Fibroblast of mammary gland (primary cell): ENCODE data around the gene TMEM45A.
"Not testable (repeated sequence)": the region's sequence is repeated elsewhere in the genome, so short reads cannot be mapped to it uniquely, and the experiment has no call there.

ENCODE experiments used
- DNase-seq: peaks from one replicate; pipeline ENCODE4 v3.0.0-alpha.2; 2010; ENCODE audit warnings: low read depth
- H3K4me3 ChIP-seq: 2 replicates; pipeline ENCODE4 v1.5.1; 2011; ENCODE audit warnings: low read depth, mild to moderate bottlenecking, low read length, moderate library complexity; ENCODE audit not compliant: control insufficient read depth
- TF ChIP-seq, protein P1 (sequence below): conservative IDR thresholded peaks from 2 replicates; pipeline ENCODE4 v1.5.1; 2011; ENCODE audit warnings: low read depth, low read length, inconsistent platforms; ENCODE audit not compliant: control insufficient read depth, insufficient read depth

TMEM45A gene

DNA sequence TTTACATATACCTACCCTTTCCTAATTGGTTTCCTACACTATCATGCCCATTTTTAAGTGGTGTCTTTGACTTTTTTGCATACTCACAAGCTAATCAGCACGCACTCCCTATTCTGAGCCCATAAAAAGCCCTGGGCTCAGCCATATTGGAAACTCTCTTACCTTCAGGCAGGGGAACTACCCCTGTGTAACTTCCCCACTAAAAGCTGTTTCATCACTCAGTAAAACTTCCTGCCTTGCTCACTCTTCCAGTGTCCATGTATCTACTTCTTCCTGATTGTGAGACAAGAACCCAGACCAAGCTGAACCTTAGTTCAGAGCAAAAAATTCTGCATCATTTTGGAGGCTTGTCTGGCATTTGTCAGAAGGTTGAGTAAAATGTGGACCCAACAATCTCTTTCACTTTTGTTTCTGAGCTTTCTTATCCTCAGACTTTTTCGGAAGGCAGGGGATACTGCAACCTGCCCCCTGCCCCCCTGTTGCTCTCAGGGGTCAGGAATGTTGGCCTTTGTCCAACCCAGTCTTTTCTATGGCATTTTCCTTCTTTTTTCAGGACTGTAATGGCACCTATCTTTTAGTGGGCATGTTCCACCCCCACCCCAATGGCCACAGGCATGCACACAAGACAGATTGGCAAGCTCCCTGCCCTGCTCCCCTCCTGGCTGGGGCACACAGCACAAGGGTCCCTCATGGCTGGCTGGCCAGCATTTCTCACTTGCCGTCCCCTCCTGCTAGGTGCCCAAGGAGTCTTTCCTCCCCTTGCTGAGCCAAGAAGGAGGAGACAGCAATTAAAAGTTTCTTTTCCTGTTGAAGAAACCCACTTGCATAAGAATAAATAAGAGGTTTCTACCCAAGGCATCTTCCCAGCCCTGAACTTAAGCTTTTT is 26.3 kb upstream of the TMEM45A start:
- DNase-seq = no peak
- H3K4me3 ChIP-seq = no peak overlapping the region
- TF ChIP-seq, protein P1, sequence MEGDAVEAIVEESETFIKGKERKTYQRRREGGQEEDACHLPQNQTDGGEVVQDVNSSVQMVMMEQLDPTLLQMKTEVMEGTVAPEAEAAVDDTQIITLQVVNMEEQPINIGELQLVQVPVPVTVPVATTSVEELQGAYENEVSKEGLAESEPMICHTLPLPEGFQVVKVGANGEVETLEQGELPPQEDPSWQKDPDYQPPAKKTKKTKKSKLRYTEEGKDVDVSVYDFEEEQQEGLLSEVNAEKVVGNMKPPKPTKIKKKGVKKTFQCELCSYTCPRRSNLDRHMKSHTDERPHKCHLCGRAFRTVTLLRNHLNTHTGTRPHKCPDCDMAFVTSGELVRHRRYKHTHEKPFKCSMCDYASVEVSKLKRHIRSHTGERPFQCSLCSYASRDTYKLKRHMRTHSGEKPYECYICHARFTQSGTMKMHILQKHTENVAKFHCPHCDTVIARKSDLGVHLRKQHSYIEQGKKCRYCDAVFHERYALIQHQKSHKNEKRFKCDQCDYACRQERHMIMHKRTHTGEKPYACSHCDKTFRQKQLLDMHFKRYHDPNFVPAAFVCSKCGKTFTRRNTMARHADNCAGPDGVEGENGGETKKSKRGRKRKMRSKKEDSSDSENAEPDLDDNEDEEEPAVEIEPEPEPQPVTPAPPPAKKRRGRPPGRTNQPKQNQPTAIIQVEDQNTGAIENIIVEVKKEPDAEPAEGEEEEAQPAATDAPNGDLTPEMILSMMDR = no peak

DNA sequence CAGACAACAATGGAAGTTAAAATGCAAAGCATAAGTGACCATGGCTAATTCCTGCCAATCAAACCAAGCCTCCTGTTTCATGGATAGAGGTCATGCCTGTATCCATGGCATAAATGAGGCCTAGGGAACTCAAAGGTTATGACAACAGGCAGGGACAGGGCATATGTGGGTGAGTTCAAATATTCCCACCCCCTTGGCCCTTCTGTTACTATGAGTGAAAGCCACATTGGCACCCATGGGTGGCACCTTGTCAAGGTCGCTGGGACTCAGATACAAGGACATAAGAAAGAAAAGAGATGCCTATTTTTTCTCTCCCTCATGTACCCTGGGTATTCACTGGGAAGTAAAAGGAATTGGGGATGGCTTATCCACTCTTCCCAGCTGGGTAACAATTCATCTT is 25.3 kb upstream of the TMEM45A start:
- H3K4me3 ChIP-seq = no peak overlapping the region
- TF ChIP-seq, protein P1 = no peak
- DNase-seq = no peak

DNA sequence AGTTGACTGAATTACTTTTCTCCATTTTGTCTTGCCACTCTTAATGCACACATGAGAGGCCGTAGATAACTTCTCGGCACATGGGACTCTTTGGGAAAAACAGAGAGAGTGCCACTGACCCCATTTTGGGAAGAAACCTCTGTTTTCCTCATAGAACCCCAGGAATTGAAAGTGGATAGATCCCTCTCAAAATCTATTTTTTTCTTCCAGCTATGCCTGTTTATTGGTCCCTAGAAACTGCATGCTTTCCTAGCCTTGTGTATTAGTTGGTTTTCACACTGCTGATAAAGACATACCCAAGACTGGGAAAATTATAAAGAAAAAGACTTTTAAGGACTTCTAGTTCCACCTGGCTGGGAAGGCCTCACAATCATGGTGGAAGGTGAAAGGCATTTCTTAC is 23.7 kb upstream of the TMEM45A start:
- DNase-seq = no peak
- H3K4me3 ChIP-seq = no peak overlapping the region
- TF ChIP-seq, protein P1 = no peak

DNA sequence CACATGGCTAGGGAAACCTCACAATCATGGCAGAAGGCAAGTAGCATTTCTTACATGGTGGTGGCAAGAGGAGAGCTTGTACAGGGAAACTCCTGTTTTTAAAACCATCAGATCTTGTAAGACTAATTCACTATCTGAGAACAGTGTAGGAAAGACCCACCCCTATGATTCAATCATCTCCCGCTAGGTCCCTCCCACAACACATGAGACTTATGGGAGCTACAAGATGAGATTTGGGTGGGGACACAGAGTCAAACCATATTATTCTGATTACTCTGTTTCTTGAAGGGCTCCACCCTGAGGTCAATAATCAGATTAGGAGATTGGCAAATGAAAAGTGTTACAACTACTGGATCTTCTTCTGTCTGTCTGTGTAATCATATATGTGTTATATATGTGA is 21.5 kb upstream of the TMEM45A start:
- no peak for DNase-seq
- TF ChIP-seq, protein P1 = no peak
- H3K4me3 ChIP-seq = no peak overlapping the region

DNA sequence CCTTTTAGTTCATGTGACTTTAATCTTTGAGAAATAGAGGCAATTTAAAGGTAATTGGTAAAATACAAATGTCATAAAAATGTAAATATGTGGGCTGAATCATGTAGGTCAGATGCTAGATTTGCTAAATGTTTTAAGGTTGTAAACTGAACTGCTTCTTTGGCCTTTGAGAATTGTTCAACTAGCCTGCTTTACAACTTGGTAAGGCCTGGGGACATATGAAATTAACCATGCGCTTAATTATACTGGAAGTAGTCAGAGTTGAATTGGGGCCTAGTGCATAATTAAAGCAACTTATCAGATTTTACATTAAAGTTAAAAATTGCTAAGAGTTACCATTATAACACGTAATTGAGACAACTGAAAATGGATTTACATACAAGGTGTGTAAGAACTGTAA is 21.0 kb upstream of the TMEM45A start:
- no peak for DNase-seq
- TF ChIP-seq, protein P1 = no peak
- H3K4me3 ChIP-seq = no peak overlapping the region

DNA sequence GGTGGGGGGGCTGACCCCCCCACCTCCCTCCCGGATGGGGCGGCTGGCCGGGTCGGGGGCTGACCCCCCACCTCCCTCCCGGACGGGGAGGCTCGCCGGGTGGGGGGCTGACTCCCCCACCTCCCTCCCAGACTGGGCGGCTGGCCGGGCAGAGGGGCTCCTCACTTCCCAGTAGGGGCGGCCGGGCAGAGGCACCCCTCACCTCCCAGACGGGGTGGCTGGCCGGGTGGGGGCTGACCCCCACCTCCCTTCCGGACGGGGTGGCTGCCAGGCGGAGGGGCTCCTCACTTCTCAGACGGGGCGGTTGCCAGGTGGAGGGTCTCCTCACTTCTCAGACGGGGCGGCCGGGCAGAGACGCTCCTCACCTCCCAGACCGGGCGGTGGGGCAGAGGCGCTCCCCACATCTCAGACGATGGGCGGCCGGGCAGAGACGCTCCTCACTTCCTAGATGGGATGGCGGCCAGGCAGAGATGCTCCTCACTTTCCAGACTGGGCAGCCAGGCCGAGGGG is 14.5 kb upstream of the TMEM45A start:
- not testable (repeated sequence) for H3K4me3 ChIP-seq, DNase-seq

DNA sequence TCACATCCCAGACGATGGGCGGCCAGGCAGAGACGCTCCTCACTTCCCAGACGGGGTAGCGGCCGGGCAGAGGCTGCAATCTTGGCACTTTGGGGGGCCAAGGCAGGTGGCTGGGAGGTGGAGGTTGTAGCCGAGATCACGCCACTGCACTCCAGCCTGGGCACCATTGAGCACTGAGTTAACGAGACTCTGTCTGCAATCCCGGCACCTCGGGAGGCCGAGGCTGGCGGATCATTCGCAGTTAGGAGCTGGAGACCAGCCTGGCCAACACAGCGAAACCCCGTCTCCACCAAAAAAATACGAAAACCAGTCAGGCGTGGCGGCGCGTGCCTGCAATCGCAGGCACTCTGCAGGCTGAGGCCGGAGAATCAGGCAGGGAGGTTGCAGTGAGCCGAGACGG is 13.9 kb upstream of the TMEM45A start:
- H3K4me3 ChIP-seq, DNase-seq: not testable (repeated sequence)

DNA sequence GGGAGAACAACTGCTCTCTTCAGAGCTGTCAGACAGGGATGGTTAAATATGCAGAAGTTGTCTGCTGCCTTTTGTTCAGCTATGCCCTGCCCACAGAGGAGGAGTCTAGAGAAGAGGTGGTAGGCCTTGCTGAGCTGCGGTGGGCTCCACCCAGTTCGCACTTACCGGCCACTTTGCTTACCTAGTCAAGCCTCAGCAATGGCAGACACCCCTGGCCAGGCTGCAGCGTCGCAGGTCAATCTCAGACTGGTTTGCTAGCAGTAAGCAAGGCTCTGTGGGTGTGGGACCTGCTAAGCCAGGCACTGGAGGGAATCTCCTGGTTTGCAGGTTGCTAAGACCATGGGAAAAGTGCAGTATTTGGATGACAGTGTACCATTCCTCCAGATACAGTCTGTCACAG is 12.3 kb upstream of the TMEM45A start:
- no peak for DNase-seq
- TF ChIP-seq, protein P1 = no peak
- no peak overlapping the region for H3K4me3 ChIP-seq
